H1 (cell line): Measurements from ENCODE around the gene GPX8. TPM values are rescaled to one million over a fixed set of nuclear protein-coding genes. Genes with fewer than 3 reads are reported as not detected.

Experiments used
- CTCF ChIA-PET: fragments of 300-600 bp; sonication (Branson Sonifier 250); formaldehyde crosslinking; loops from one replicate; lab custom pipeline; 2021; ENCODE audit not compliant: partially characterized antibody; lab: Charles Lee
- POLR2A ChIA-PET: fragments of 300-600 bp; sonication (Branson Sonifier 250); formaldehyde crosslinking; loops from one replicate; lab custom pipeline; 2021; ENCODE audit warnings: inconsistent platforms; ENCODE audit not compliant: partially characterized antibody; lab: Charles Lee
- DNase-seq, 2 experiments: peaks; one replicate each; pipeline versions ENCODE4 v3.0.0 to v3.0.0-alpha.2; 2010 to 2022; ENCODE audit warnings: low spot score in 2 of 2, low read depth in 1 of 2, mixed read lengths in 1 of 2
- FAIRE-seq: peaks from 2 replicates; lab custom pipeline; 2011; peaks lifted over from hg19 to GRCh38; lab: Jason Lieb, UNC
- H2AFZ ChIP-seq: 2 replicates; pipeline ENCODE4 v1.8.1; 2012; ENCODE audit warnings: low read length, inconsistent platforms
- H2AK5ac ChIP-seq: 2 replicates; pipeline ENCODE4 v1.6.1; 2013; ENCODE audit warnings: low read depth, low read length
- H2BK120ac ChIP-seq: replicated peaks from 2 replicates; pipeline ENCODE3; 2013; ENCODE audit warnings: low read depth, low read length, inconsistent platforms
- H2BK12ac ChIP-seq: 2 replicates; pipeline ENCODE4 v1.6.1; 2013; ENCODE audit warnings: low read depth, low read length
- H2BK15ac ChIP-seq: 2 replicates; pipeline ENCODE4 v1.6.1; 2013; ENCODE audit warnings: low read length
- H2BK20ac ChIP-seq: 2 replicates; pipeline ENCODE4 v1.6.1; 2013; ENCODE audit warnings: low read length
- H2BK5ac ChIP-seq: 2 replicates; pipeline ENCODE4 v1.6.1; 2013; ENCODE audit warnings: low read depth, low read length
- H3K14ac ChIP-seq: 2 replicates; pipeline ENCODE4 v1.6.1; 2013; ENCODE audit warnings: inconsistent platforms; ENCODE audit not compliant: insufficient read length
- H3K18ac ChIP-seq: 2 replicates; pipeline ENCODE4 v1.6.1; 2013; ENCODE audit warnings: low read length; ENCODE audit errors: extremely low read depth
- H3K23ac ChIP-seq: 2 replicates; pipeline ENCODE4 v1.6.1; 2013; ENCODE audit warnings: inconsistent platforms; ENCODE audit not compliant: insufficient read length
- H3K23me2 ChIP-seq: 2 replicates; pipeline ENCODE4 v1.6.1; 2013; ENCODE audit warnings: low read depth, low read length
- H3K27ac ChIP-seq: 2 replicates; pipeline ENCODE4 v1.6.1; 2011; ENCODE audit warnings: low read depth, low read length, inconsistent platforms
- H3K27me3 ChIP-seq, 4 experiments: replicated peaks in 1 of 4; 1 replicate in 1 of 4; 2 replicates in 3 of 4; pipeline versions ENCODE4 v1.6.1 to v1.8.1; 2011 to 2013; ENCODE audit warnings: low read length in 3 of 4, mild to moderate bottlenecking in 3 of 4, inconsistent platforms in 2 of 4, mixed read lengths in 2 of 4, moderate library complexity in 1 of 4; ENCODE audit not compliant: control insufficient read depth in 3 of 4, insufficient read depth in 3 of 4; ENCODE audit errors: extremely low read depth in 1 of 4
- H3K36me3 ChIP-seq, 4 experiments: 2 replicates each; pipeline versions ENCODE4 v1.6.1 to v1.8.1; 2011 to 2013; ENCODE audit warnings: mild to moderate bottlenecking in 4 of 4, low read length in 3 of 4, moderate library complexity in 2 of 4, control low read depth in 1 of 4, inconsistent platforms in 1 of 4; ENCODE audit not compliant: insufficient read depth in 4 of 4, control insufficient read depth in 2 of 4
- H3K4ac ChIP-seq: replicated peaks from 2 replicates; pipeline ENCODE3; 2013; ENCODE audit warnings: low read length, low read depth, mixed read lengths, inconsistent platforms; ENCODE audit not compliant: insufficient read length
- H3K4me1 ChIP-seq, 4 experiments: replicated peaks in 1 of 4; 1 replicate in 1 of 4; 2 replicates in 3 of 4; pipeline versions ENCODE4 v1.6.1 to v1.8.1; 2011 to 2013; ENCODE audit warnings: low read length in 3 of 4, inconsistent platforms in 2 of 4, mixed read lengths in 1 of 4; ENCODE audit not compliant: insufficient read depth in 4 of 4, control insufficient read depth in 3 of 4
- H3K4me2 ChIP-seq, 2 experiments: 2 replicates each; pipeline versions ENCODE4 v1.6.1 to v1.8.1; 2011 to 2013; ENCODE audit warnings: low read depth in 2 of 2, low read length in 2 of 2, control low read depth in 1 of 2, inconsistent platforms in 1 of 2, mild to moderate bottlenecking in 1 of 2; ENCODE audit not compliant: insufficient read depth in 1 of 2
- H3K4me3 ChIP-seq, 4 experiments: fragments of 200-600, 300-600 bp in 1 of 4; sonication (generic), shearing (Covaris generic), sonication (Bioruptor Twin) in 1 of 4; 2 replicates each; pipeline versions ENCODE4 v1.5.1 to v1.8.1; 2011 to 2016; ENCODE audit warnings: low read length in 4 of 4, low read depth in 3 of 4, control low read depth in 2 of 4, inconsistent platforms in 2 of 4, mild to moderate bottlenecking in 2 of 4, mixed read lengths in 1 of 4, moderate library complexity in 1 of 4; ENCODE audit not compliant: insufficient read depth in 2 of 4; ENCODE audit errors: extremely low read depth in 1 of 4
- H3K56ac ChIP-seq: replicated peaks from 2 replicates; pipeline ENCODE3; 2013; ENCODE audit warnings: low read depth, mild to moderate bottlenecking, mixed read lengths, low read length, inconsistent platforms; ENCODE audit not compliant: insufficient read length
- H3K79me1 ChIP-seq: 2 replicates; pipeline ENCODE4 v1.6.1; 2013; ENCODE audit warnings: low read depth, low read length, control low read depth
- H3K79me2 ChIP-seq, 2 experiments: 2 replicates each; pipeline versions ENCODE4 v1.6.1 to v1.8.1; 2012 to 2013; ENCODE audit warnings: low read length in 2 of 2, mild to moderate bottlenecking in 2 of 2, inconsistent platforms in 1 of 2; ENCODE audit not compliant: insufficient read depth in 2 of 2, control insufficient read depth in 1 of 2
- H3K9ac ChIP-seq, 4 experiments: replicated peaks in 1 of 4; 1 replicate in 1 of 4; 2 replicates in 3 of 4; pipeline versions ENCODE4 v1.6.1 to v1.8.1; 2011 to 2013; ENCODE audit warnings: low read depth in 3 of 4, low read length in 3 of 4, control low read depth in 2 of 4, mild to moderate bottlenecking in 2 of 4, moderate library complexity in 2 of 4, inconsistent platforms in 1 of 4; ENCODE audit errors: extremely low read depth in 1 of 4
- H3K9me3 ChIP-seq, 2 experiments: 2 replicates each; pipeline versions ENCODE4 v1.6.1 to v1.8.1; 2012 to 2013; ENCODE audit warnings: mild to moderate bottlenecking in 2 of 2, moderate library complexity in 2 of 2, control low read depth in 1 of 2, inconsistent platforms in 1 of 2, low read depth in 1 of 2, low read length in 1 of 2, mixed read lengths in 1 of 2; ENCODE audit not compliant: insufficient read depth in 2 of 2
- H4K20me1 ChIP-seq, 2 experiments: replicated peaks in 1 of 2; 2 replicates each; pipeline versions ENCODE3 to v1.8.1; 2011 to 2013; ENCODE audit warnings: inconsistent platforms in 2 of 2, low read length in 2 of 2, mild to moderate bottlenecking in 1 of 2; ENCODE audit not compliant: insufficient read depth in 2 of 2, control insufficient read depth in 1 of 2
- H4K5ac ChIP-seq: 2 replicates; pipeline ENCODE4 v1.6.1; 2013; ENCODE audit warnings: low read length, low read depth, mixed read lengths, inconsistent platforms; ENCODE audit not compliant: insufficient read length
- H4K8ac ChIP-seq: 2 replicates; pipeline ENCODE4 v1.8.0; 2013; ENCODE audit warnings: mild to moderate bottlenecking, moderate library complexity, low read length, inconsistent platforms; ENCODE audit not compliant: insufficient read depth; ENCODE audit errors: extremely low read depth
- H4K91ac ChIP-seq: replicated peaks from 2 replicates; pipeline ENCODE3; 2013; ENCODE audit warnings: low read length, mixed read lengths, inconsistent platforms; ENCODE audit not compliant: insufficient read length
- ASH2L ChIP-seq: fragments of 200-600, 300-600 bp; sonication (generic); IDR thresholded peaks from one replicate; pipeline ENCODE4 v1.7.1; 2017; ENCODE audit warnings: low read length
- KDM1A ChIP-seq: fragments of 200-600, 300-600 bp; sonication (generic); IDR thresholded peaks from 2 replicates; pipeline ENCODE4 v1.7.1; 2016; ENCODE audit warnings: mild to moderate bottlenecking, low read length, borderline replicate concordance
- SIRT6 ChIP-seq: IDR thresholded peaks from one replicate; pipeline ENCODE4 v1.7.1; 2012; ENCODE audit warnings: low read length, inconsistent platforms
- WGBS, 2 experiments: shearing (Covaris generic) in 1 of 2; methylation state at CpG; one replicate each; pipeline versions ENCODE4 v1.1.6 to v1.1.7; 2013 to 2015; ENCODE audit warnings: low lambda C conversion rate in 2 of 2, mixed read lengths in 2 of 2, inconsistent platforms in 1 of 2, low coverage in 1 of 2, missing lambda C conversion rate in 1 of 2; ENCODE audit not compliant: insufficient replicate concordance in 2 of 2, insufficient coverage in 1 of 2, insufficient read length in 1 of 2; ENCODE audit errors: extremely low coverage in 1 of 2, missing lambda C conversion rate in 1 of 2; 5-methylcytosine and 5-hydroxymethylcytosine counted together
- polyA plus RNA-seq, 7 experiments: library from polyadenylated mRNA; depleted of rRNA in 3 of 7; stranded (reverse) in 5 of 7; unstranded in 2 of 7; fragments of >200 nt in 5 of 7; fragments of 200-250 nt in 2 of 7; gene quantifications; 1 replicate in 5 of 7; 2 replicates in 1 of 7; 4 replicates in 1 of 7; pipeline versions ENCODE4 v1.2.1 to v1.2.3, GENCODE V29; 2011 to 2013; ENCODE audit warnings: missing spikeins in 2 of 7, mixed read lengths in 2 of 7
- total RNA-seq: library from RNA; stranded (reverse); fragmentation: NEBNext Ultra II Directional; extraction: Animal tissue kit (Norgen Biotek cat#: 25700); gene quantifications from 2 replicates; pipeline ENCODE4 v1.2.1, GENCODE V29; 2021
- TF ChIP-seq, protein P1 (sequence below): IDR thresholded peaks from 2 replicates; pipeline ENCODE4 v1.6.1; 2011; ENCODE audit warnings: low read length, improper control_type of control experiment

GPX8 gene
- total and polyA plus RNA-seq, 2 of the 8 experiments (the other 6 are each of a cell fraction or from before 2014, with no cell fraction given): 19.5 to 60.4 TPM

- no peak for DNase-seq
- ChIA-PET CTCF (no interaction called here), POLR2A (no interaction called here)
- TF ChIP-seq SIRT6: no peak
- no peak for TF ChIP-seq ASH2L
- TF ChIP-seq, protein P1, sequence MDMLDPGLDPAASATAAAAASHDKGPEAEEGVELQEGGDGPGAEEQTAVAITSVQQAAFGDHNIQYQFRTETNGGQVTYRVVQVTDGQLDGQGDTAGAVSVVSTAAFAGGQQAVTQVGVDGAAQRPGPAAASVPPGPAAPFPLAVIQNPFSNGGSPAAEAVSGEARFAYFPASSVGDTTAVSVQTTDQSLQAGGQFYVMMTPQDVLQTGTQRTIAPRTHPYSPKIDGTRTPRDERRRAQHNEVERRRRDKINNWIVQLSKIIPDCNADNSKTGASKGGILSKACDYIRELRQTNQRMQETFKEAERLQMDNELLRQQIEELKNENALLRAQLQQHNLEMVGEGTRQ: no peak
- TF ChIP-seq KDM1A: no peak
- Histone ChIP-seq H3K79me1 (no peaks in the 10 kb centered on the region), H2BK5ac (no peak overlapping the region), H2AK5ac (no peak overlapping the region), H3K79me2 (no peaks in the 10 kb centered on the region), H3K4me2 (no peak overlapping the region), H4K91ac (no peak overlapping the region), H3K4me3 (no peak overlapping the region), H2AFZ (no peak overlapping the region), H2BK12ac (no peak overlapping the region), H3K23me2 (no peaks in the 10 kb centered on the region), H3K27me3 (no peaks in the 10 kb centered on the region), H3K9me3 (no peaks in the 10 kb centered on the region), H3K9ac (no peak overlapping the region), H2BK20ac (no peak overlapping the region), H3K23ac (no peak overlapping the region), H2BK120ac (no peak overlapping the region), H4K5ac (no peak overlapping the region), H3K27ac (no peak overlapping the region), H3K14ac (no peak overlapping the region), H3K4ac (no peak overlapping the region), H3K56ac (no peak overlapping the region), H4K8ac (no peak overlapping the region), H4K20me1 (no peaks in the 10 kb centered on the region), H2BK15ac (no peak overlapping the region), H3K36me3 (no peaks in the 10 kb centered on the region), H3K4me1 (no peaks in the 10 kb centered on the region), H3K18ac (no peak overlapping the region)
- FAIRE-seq: no peak
- WGBS, 2 experiments: 91% methylated on average over 2 of the region's 2 CpGs; no CpG with 5 or more reads in 1 of the 2 experiments
Measured at GRCh38 chr5:55205001-55205400, 45.0 kb downstream of the GPX8 start.
